ENCODE results near the gene KCNN2. TPM values are rescaled to one million over a fixed set of nuclear protein-coding genes. Genes with fewer than 3 reads are reported as not detected.

Gene KCNN2
- total RNA-seq, 1 experiment from 2014 or later = not detected

DNA sequence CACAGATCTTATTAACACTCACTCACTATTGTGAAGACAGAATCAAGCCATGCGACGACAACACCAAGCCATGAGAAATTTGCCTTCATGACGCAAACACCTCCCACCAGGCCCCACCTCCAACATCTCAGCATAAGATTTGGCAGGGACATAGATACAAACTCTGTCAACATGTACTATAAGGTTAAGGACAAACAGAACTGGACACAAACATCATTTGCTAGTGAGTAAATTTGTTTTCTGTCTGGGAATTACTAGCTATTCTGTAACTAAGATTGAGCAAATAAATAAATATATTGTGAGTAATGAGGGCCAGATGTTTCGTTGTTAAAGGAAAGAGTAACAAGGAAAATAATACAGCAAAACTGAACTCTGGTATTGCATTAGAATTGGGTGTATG, 15.7 kb upstream of the KCNN2 start:
- H3K4me3 ChIP-seq = no peak overlapping the region
- no peak for DNase-seq
- TF ChIP-seq, protein P1, sequence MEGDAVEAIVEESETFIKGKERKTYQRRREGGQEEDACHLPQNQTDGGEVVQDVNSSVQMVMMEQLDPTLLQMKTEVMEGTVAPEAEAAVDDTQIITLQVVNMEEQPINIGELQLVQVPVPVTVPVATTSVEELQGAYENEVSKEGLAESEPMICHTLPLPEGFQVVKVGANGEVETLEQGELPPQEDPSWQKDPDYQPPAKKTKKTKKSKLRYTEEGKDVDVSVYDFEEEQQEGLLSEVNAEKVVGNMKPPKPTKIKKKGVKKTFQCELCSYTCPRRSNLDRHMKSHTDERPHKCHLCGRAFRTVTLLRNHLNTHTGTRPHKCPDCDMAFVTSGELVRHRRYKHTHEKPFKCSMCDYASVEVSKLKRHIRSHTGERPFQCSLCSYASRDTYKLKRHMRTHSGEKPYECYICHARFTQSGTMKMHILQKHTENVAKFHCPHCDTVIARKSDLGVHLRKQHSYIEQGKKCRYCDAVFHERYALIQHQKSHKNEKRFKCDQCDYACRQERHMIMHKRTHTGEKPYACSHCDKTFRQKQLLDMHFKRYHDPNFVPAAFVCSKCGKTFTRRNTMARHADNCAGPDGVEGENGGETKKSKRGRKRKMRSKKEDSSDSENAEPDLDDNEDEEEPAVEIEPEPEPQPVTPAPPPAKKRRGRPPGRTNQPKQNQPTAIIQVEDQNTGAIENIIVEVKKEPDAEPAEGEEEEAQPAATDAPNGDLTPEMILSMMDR (conservative IDR thresholded peaks at IDR 0.05) = no peak
- no peak for TF ChIP-seq EZH2 (IDR thresholded peaks at IDR 0.05; ENCODE audit: low read depth)
- no peak overlapping the region for H3K4me2 ChIP-seq
- intact Hi-C loops (cut with micrococcal nuclease; ENCODE audit: unreplicated experiment) = no loop called here
- no peaks in the 10 kb centered on the region for H3K9me2 ChIP-seq (ENCODE audit: insufficient read depth)
- H3K9me3 ChIP-seq (ENCODE audit: insufficient read depth, low read depth) = no peaks in the 10 kb centered on the region
- ChIA-PET CTCF (no interaction called here), POLR2A (ENCODE audit: unreplicated experiment) (no interaction called here)
- no TSS peak for BruUV-seq (replicated peaks)
- H3K27ac ChIP-seq = no peak overlapping the region
- no peaks in the 10 kb centered on the region for H4K20me1 ChIP-seq (ENCODE audit: insufficient read depth)
- H3K27me3 ChIP-seq (ENCODE audit: insufficient read depth, low read depth) = no peaks in the 10 kb centered on the region
- H3F3A ChIP-seq (ENCODE audit: insufficient read depth, low read depth) = no peaks in the 10 kb centered on the region
- H3K36me3 ChIP-seq (ENCODE audit: low read depth) = no peaks in the 10 kb centered on the region
- no peaks in the 10 kb centered on the region for H3K4me1 ChIP-seq (replicated peaks; ENCODE audit: insufficient read depth)
- H3K79me2 ChIP-seq (ENCODE audit: low read depth) = no peaks in the 10 kb centered on the region
- H2AFZ ChIP-seq = no peak overlapping the region

DNA sequence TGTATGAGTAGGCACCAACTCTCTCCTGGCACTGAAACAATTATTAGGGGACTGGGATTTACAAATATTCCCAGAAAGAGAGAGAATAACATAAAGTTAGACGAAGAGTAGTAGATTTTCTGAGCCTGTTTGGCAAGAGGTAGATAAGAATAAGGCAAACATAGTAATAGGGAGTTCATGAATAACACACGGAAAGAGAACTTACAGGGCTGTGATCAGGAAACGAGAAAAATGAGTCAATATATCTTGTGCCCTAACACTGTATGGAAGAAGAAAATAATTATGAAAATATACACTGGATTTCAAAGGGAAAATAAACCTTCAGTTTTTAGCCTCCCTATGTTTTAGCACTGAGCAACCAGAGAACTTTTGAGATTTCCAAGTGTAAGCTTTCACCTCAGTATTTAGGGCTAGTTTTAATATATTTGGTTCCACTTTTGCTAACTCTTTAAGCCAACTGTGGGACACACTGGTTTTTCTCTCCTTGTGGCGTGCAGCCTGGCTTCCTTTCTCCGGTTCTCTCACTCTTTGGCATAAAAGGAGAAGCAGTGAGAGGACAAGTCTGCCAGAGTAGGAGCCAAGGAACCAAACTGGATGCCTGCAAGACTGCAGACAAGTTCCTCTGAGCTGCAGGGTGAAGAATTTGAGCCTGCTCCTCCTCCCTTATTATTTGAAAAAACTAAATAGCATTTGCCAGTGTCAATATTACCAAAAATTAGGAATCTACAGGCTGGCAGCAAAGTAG, 6.6 kb upstream of the KCNN2 start:
- intact Hi-C loops (cut with micrococcal nuclease; ENCODE audit: unreplicated experiment) = no loop called here
- POLR2A ChIA-PET (ENCODE audit: unreplicated experiment) = no interaction called here

DNA sequence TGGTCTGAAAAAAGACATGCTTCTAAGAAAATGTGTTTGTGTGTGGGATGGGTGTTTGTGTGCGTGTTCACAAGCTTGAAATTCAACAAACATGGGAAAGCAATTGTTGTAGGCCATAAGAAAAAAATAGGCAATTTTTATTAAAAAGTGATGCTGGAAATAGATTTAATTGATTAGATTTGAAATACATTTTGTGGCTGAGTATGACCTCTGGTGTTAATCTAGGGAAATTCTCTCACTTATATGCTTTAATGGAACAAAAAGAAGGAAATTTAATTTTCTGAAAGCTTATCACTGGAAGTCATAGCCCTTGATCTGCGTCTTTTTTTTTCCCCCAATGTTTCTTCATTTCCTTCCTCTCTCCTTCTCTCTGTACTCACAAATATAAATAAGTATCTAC, 3.5 kb upstream of the KCNN2 start:
- intact Hi-C loops (cut with micrococcal nuclease; ENCODE audit: unreplicated experiment) = no loop called here
- no TSS peak for BruUV-seq (replicated peaks)
- CTCF ChIA-PET = no interaction called here
- Histone ChIP-seq H2AFZ (no peak overlapping the region), H4K20me1 (ENCODE audit: insufficient read depth) (no peaks in the 10 kb centered on the region), H3K36me3 (ENCODE audit: low read depth) (no peaks in the 10 kb centered on the region), H3K9me2 (ENCODE audit: insufficient read depth) (no peaks in the 10 kb centered on the region), H3K79me2 (ENCODE audit: low read depth) (no peaks in the 10 kb centered on the region), H3K4me1 (replicated peaks; ENCODE audit: insufficient read depth) (no peaks in the 10 kb centered on the region), H3K4me3 (no peak overlapping the region), H3K4me2 (no peak overlapping the region), H3F3A (ENCODE audit: insufficient read depth, low read depth) (no peaks in the 10 kb centered on the region), H3K9me3 (ENCODE audit: insufficient read depth, low read depth) (no peaks in the 10 kb centered on the region), H3K27me3 (ENCODE audit: insufficient read depth, low read depth) (no peaks in the 10 kb centered on the region), H3K27ac (no peak overlapping the region)
- TF ChIP-seq, protein P1 (conservative IDR thresholded peaks at IDR 0.05) = 0 out of 2 replicates have a peak, but pooled peaks have one; percentile 16
- TF ChIP-seq EZH2 (IDR thresholded peaks at IDR 0.05; ENCODE audit: low read depth) = no peak
- POLR2A ChIA-PET (ENCODE audit: unreplicated experiment) = no interaction called here
- DNase-seq = no peak

More for the DNA sequence above, 6.6 kb upstream of the KCNN2 start:
- no peak for TF ChIP-seq EZH2 (IDR thresholded peaks at IDR 0.05; ENCODE audit: low read depth)
- TF ChIP-seq, protein P1 (conservative IDR thresholded peaks at IDR 0.05) = no peak
- no peaks in the 10 kb centered on the region for H3K9me2 ChIP-seq (ENCODE audit: insufficient read depth)
- H3F3A ChIP-seq (ENCODE audit: insufficient read depth, low read depth) = no peaks in the 10 kb centered on the region
- no peak overlapping the region for H3K4me3 ChIP-seq
- no peaks in the 10 kb centered on the region for H3K4me1 ChIP-seq (replicated peaks; ENCODE audit: insufficient read depth)
- no peak overlapping the region for H2AFZ ChIP-seq
- H3K36me3 ChIP-seq (ENCODE audit: low read depth) = no peaks in the 10 kb centered on the region
- H3K79me2 ChIP-seq (ENCODE audit: low read depth) = no peaks in the 10 kb centered on the region
- no peaks in the 10 kb centered on the region for H3K9me3 ChIP-seq (ENCODE audit: insufficient read depth, low read depth)
- no peaks in the 10 kb centered on the region for H4K20me1 ChIP-seq (ENCODE audit: insufficient read depth)
- no TSS peak for BruUV-seq (replicated peaks)
- no peak overlapping the region for H3K27ac ChIP-seq
- no peak overlapping the region for H3K4me2 ChIP-seq
- no peak for DNase-seq
- no peaks in the 10 kb centered on the region for H3K27me3 ChIP-seq (ENCODE audit: insufficient read depth, low read depth)
- CTCF ChIA-PET = no interaction called here

Measured in PC-9 (cell line).